Hematopoietic multipotent progenitor cell treated with erythropoietin and hydrocortisone succinate and interleukin-3 and kit ligand, for 8 days (in vitro differentiated cells): Measurements from ENCODE around the gene VPS37B.
A peak's percentile ranks its signal among the peaks of the same experiment; 100 is the strongest.

Source experiments
- DNase-seq: peaks from one replicate; pipeline ENCODE4 v3.0.0-alpha.2; 2015

VPS37B gene

GRCh38 chr12:122837306-122838265 lies 58.3 kb downstream of the VPS37B start:
- no peak for DNase-seq

DNA sequence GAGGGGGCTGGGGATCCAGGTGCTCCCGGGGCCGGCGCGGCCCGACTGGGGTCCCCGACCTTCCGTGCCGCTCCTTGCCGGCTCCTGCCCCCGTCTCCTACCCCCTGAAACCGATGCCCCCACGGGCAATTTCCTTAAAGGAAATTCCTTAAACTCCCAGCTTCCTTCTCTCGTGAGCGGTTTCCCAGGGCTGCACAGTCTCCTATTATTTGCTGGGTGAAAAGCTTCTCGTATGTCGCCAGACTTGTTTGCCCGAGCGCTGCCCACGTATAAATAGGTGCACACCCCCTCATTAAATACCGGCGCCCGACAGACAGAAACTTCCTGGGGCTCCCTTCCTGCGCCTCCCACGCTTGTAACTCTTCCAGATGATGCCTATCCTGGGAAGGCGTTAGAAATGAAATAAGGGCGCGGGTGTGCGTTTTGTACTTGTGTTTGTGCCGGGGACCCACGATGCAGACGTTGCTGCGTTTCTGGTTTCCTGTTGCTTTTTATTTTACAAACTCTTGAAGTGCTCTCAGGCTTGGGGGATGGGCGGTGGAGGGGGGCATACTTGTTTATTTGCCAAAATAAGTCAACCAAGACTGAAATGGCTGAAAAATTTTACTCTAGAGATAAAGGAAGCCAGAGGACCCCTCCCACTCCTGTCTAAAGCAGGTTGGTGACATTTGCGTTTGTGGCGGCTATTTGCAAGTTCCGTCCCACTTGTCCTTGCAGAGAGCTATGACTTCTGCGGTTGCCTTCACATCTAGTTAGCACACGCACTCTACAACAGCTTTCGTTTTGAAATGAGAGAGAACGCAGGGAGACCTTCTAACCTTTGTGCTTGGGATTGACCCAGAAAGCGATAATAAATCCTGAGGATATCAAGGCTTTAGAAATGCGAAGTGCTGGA lies 59.6 kb downstream of the VPS37B start:
- peak; percentile 47 for DNase-seq

- DNase-seq = no peak
Measured at GRCh38 chr12:122835750-122836026, 60.2 kb downstream of the VPS37B start.

GRCh38 chr12:122834921-122835749 lies 60.8 kb downstream of the VPS37B start, which contains the start of gene HIP1R:
TSS of gene HIP1R (plus strand) at chr12:122835457. CDS start at chr12:122835551, 94 bp downstream.
- DNase-seq = peak; percentile 20

GRCh38 chr12:122834104-122834920 lies 61.6 kb downstream of the VPS37B start:
- peak; percentile 31 for DNase-seq

- DNase-seq = peak; percentile 18
Measured at GRCh38 chr12:122830517-122831214, 65.3 kb downstream of the VPS37B start.

- DNase-seq = no peak
Measured at GRCh38 chr12:122827258-122827657, 68.7 kb downstream of the VPS37B start.

DNA sequence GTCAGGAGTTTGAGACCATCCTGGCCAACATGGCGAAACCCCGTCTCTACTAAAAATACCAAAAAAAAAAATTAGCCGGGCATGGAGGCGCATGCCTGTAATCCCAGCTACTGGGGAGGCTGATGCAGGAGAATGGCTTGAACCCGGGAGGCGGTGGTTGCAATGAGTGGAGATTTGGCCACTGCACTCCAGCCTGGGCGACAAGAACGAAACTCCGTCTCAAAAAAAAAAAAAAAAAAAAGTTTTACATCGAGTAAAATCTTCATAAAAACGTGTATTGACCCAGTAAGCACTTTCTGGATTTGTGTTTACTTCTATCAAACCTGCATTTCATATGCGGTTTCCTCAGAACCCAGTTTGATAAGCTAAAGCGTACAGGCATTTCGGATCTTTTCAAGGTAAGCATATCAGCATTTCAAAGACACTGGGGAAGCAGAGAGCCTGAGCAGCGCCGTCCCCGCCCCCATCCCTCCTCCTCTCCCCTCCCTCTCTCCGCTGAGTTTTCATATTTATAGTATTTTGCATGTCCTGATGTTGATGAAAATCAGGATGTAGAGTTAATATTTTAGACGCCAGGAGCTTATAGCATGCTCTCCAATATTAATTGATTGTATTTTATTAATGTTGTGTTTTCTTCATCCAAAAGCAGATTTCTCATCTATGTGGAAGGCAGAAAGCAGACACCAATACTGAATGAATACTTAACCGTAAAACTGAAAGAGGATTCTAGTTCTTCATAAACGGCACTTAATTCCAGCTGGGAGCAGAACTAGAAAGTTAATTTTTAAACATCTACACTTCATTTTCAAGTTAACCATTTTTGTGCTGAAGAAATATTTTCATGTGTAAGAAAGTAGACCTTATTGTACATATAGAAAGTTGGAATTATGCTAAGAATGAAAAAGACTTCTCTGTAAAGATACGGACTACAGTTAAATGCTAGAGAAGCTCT lies 69.9 kb downstream of the VPS37B start:
- no peak for DNase-seq

GRCh38 chr12:122823429-122823828 lies 72.5 kb downstream of the VPS37B start:
- no peak for DNase-seq

DNA sequence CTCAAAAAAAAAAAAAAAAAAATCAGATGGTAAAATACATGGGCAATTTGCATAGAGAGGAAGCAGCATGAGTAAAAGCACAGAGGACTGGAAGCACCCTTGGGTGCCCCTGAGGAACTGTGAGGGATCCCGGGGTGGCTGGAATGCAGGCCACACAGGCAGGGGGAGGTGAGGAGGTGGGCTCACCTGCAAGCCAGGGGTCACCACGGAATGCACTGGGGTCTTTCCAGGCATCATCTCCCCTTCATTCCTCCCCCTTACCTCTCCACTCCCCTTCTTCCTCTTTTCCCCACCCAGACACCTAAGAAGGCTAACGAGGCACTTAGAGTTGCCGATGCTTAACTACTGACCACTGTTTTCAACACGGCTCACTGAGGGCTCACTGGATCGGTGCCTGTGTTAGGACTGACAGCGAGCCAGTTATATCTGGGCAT lies 75.1 kb downstream of the VPS37B start:
- DNase-seq = no peak

GRCh38 chr12:122820138-122820537 lies 75.8 kb downstream of the VPS37B start:
- DNase-seq = no peak

DNA sequence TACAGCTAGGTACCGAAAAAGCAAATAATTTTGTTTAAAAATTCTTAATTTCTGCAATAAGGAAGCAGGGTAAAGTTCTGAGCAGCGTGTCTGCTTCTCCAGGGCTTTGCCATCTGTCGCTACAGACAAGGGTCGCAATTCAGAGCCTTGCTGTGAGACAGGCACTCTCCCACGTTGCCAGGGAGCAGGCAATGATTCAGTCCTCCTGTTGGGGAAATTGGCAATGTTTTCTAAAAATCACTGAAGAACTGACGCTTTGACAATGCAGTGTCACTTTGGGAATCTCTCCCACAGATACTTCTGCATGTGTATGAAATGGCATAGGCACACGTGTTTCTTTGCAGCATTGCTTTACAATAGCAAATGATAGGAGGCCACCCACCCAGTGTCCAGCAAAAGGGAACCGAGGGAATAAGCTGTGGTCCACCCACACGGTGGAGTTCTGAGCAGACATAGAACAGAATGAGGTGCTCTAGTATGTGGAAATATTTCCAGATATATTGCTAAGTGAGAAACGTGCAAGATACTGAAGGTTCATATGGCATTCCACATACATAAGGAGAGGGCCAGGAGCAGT lies 76.6 kb downstream of the VPS37B start:
- DNase-seq = no peak
